Astrocyte (in vitro differentiated cells and primary cell): ENCODE data around the gene ENTHD1. TPM values are rescaled to one million over a fixed set of nuclear protein-coding genes. Genes with fewer than 3 reads are reported as not detected.

Experiments
- DNase-seq: peaks from one replicate; pipeline ENCODE4 v3.0.0-alpha.2; 2010; ENCODE audit warnings: low read depth
- FAIRE-seq: peaks from 2 replicates; lab custom pipeline; 2011; peaks lifted over from hg19 to GRCh38; lab: Jason Lieb, UNC
- H2AFZ ChIP-seq: 2 replicates; pipeline ENCODE4 v1.6.0; 2012; ENCODE audit warnings: low read depth, low read length, inconsistent platforms
- H3K27ac ChIP-seq: 2 replicates; pipeline ENCODE4 v1.5.1; 2011; ENCODE audit warnings: low read depth, low read length, inconsistent platforms
- H3K27me3 ChIP-seq: 2 replicates; pipeline ENCODE4 v1.6.0; 2011; ENCODE audit warnings: low read length, inconsistent platforms; ENCODE audit not compliant: insufficient read depth
- H3K36me3 ChIP-seq: 2 replicates; pipeline ENCODE4 v1.5.1; 2011; ENCODE audit warnings: low read length, inconsistent platforms; ENCODE audit not compliant: insufficient read depth
- H3K4me1 ChIP-seq: 2 replicates; pipeline ENCODE4 v1.5.1; 2011; ENCODE audit warnings: low read length, inconsistent platforms; ENCODE audit not compliant: insufficient read depth
- H3K4me2 ChIP-seq: 2 replicates; pipeline ENCODE4 v1.6.0; 2012; ENCODE audit warnings: low read length, inconsistent platforms
- H3K4me3 ChIP-seq: 2 replicates; pipeline ENCODE4 v1.5.1; 2011; ENCODE audit warnings: low read depth, mild to moderate bottlenecking, low read length, inconsistent platforms; ENCODE audit not compliant: insufficient read depth
- H3K79me2 ChIP-seq: 2 replicates; pipeline ENCODE4 v1.6.0; 2012; ENCODE audit warnings: mild to moderate bottlenecking, low read length, inconsistent platforms; ENCODE audit not compliant: insufficient read depth
- H3K9ac ChIP-seq: 2 replicates; pipeline ENCODE4 v1.6.0; 2012; ENCODE audit warnings: mild to moderate bottlenecking, low read length, inconsistent platforms
- H3K9me3 ChIP-seq: 2 replicates; pipeline ENCODE4 v1.5.1; 2012; ENCODE audit warnings: low read depth, mild to moderate bottlenecking, low read length, inconsistent platforms; ENCODE audit not compliant: insufficient read depth
- H4K20me1 ChIP-seq: 2 replicates; pipeline ENCODE4 v1.6.0; 2012; ENCODE audit warnings: low read length, inconsistent platforms; ENCODE audit not compliant: insufficient read depth
- H3K27ac Mint-ChIP-seq: one replicate; pipeline ENCODE4 v1.8.0; 2021; ENCODE audit warnings: mild to moderate bottlenecking, mixed read lengths; ENCODE audit not compliant: unreplicated experiment
- H3K27me3 Mint-ChIP-seq: one replicate; pipeline ENCODE4 v1.8.0; 2021; ENCODE audit warnings: low read depth, mixed read lengths; ENCODE audit not compliant: unreplicated experiment
- H3K36me3 Mint-ChIP-seq: one replicate; pipeline ENCODE4 v1.8.0; 2021; ENCODE audit warnings: low read depth, mixed read lengths; ENCODE audit not compliant: unreplicated experiment
- H3K4me1 Mint-ChIP-seq: one replicate; pipeline ENCODE4 v1.8.0; 2021; ENCODE audit warnings: low read depth, mixed read lengths; ENCODE audit not compliant: unreplicated experiment
- H3K4me3 Mint-ChIP-seq: one replicate; pipeline ENCODE4 v1.8.0; 2021; ENCODE audit warnings: mild to moderate bottlenecking, moderate library complexity, mixed read lengths; ENCODE audit not compliant: unreplicated experiment
- H3K9me3 Mint-ChIP-seq: one replicate; pipeline ENCODE4 v1.8.0; 2021; ENCODE audit warnings: mild to moderate bottlenecking, mixed read lengths; ENCODE audit not compliant: unreplicated experiment
- CTCF ChIP-seq: IDR thresholded peaks from 2 replicates; pipeline ENCODE4 v1.5.1; 2011; ENCODE audit warnings: low read depth, mild to moderate bottlenecking, inconsistent platforms, low read length, moderate library complexity; ENCODE audit not compliant: insufficient read depth
- EZH2 ChIP-seq: IDR thresholded peaks from 2 replicates; pipeline ENCODE4 v1.6.1; 2012; ENCODE audit warnings: mild to moderate bottlenecking, low read length, inconsistent platforms; ENCODE audit not compliant: insufficient read depth
- total RNA-seq: library from RNA; stranded (reverse); gene quantifications from 2 replicates; pipeline ENCODE4 v1.2.1, GENCODE V29; 2021

Gene ENTHD1
- total RNA-seq, 1 donor from 2014 or later, result not detected

DNA sequence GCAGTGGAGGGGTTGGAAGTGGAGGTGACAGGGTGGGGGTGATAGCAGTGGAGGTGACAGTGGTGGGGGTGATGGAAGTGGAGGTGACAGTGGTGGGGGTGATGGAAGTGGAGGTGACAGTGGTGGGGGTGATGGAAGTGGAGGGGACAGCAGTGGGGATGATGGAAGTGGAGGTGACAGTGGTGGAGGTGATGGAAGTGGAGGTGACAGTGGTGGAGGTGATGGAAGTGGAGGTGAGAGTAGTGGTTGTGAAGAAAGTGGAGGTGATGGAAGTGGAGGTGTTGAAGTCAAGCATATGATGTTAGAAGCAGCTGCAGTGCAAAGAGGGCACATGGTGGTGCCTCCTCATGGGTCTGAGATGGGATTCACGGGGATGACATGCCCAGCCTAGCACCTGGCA is 181.5 kb downstream of the ENTHD1 start:
- FAIRE-seq (no peak), DNase-seq (no peak)
- H3K27me3 Mint-ChIP-seq, result peaks cover 55% of the 10 kb centered on the region

DNA sequence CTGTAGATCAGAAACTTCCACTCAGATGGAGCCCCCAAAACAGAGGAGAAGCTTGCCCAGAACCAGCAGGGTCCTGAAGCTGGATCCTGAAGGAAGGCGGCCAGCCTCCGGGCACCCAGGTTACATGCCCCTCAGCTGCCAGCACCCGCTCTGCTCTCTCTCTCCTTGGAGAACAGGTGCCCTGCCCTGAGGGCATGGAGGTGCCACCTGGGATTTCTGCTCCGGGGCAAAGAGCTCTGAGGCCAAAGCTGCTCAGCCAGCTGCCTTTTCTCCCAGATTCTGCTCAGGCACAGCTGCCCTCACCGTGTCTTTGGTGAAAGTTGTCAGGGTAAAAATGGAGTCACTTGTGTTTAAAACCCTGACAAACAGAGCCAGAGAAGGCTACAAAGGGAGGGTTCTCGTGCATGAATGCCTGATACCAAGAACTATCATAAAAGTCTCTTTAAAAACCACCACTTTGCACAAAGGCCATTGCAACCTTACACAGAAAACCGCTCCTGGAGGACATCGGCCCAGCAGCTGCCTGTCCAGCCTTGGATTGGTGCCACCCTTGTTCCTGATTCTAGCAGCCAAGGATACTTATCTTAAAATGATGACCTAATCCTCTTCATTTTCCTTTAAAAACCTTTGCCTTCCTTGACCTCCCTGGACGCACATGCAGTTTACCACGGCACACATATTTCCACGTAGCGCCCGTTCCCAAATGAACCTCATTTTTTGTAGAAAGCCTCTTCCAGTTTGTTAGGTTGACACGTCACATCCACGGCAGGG is 183.0 kb downstream of the ENTHD1 start:
- no peaks in the 10 kb centered on the region for H3K9me3 ChIP-seq
- no peaks in the 10 kb centered on the region for H3K4me1 ChIP-seq
- H3K79me2 ChIP-seq, result no peaks in the 10 kb centered on the region
- H3K27me3 ChIP-seq, result peaks cover 21% of the 10 kb centered on the region
- H3K27me3 Mint-ChIP-seq, result peaks cover 56% of the 10 kb centered on the region
- H3K27ac Mint-ChIP-seq, result no peak overlapping the region
- no peak overlapping the region for H3K4me3 Mint-ChIP-seq
- TF ChIP-seq CTCF (no peak), EZH2 (no peak)
- no peaks in the 10 kb centered on the region for H4K20me1 ChIP-seq
- H3K4me1 Mint-ChIP-seq, result peaks cover 3% of the 10 kb centered on the region
- H3K4me2 ChIP-seq, result no peak overlapping the region
- FAIRE-seq (no peak), DNase-seq (no peak)
- H3K36me3 Mint-ChIP-seq, result no peaks in the 10 kb centered on the region
- H3K9me3 Mint-ChIP-seq, result no peaks in the 10 kb centered on the region
- H3K36me3 ChIP-seq, result no peaks in the 10 kb centered on the region
- H3K9ac ChIP-seq, result no peak overlapping the region
- no peak overlapping the region for H3K27ac ChIP-seq
- no peak overlapping the region for H2AFZ ChIP-seq
- H3K4me3 ChIP-seq, result no peak overlapping the region

More for the DNA sequence above, 181.5 kb downstream of the ENTHD1 start:
- Histone ChIP-seq H3K4me2 (no peak overlapping the region), H3K79me2 (no peaks in the 10 kb centered on the region), H2AFZ (no peak overlapping the region), H3K27me3 (peaks cover 23% of the 10 kb centered on the region), H3K4me3 (no peak overlapping the region), H4K20me1 (no peaks in the 10 kb centered on the region), H3K27ac (no peak overlapping the region), H3K36me3 (no peaks in the 10 kb centered on the region), H3K4me1 (no peaks in the 10 kb centered on the region), H3K9me3 (no peaks in the 10 kb centered on the region), H3K9ac (no peak overlapping the region)
- H3K27ac Mint-ChIP-seq, result no peak overlapping the region
- no peaks in the 10 kb centered on the region for H3K9me3 Mint-ChIP-seq
- no peaks in the 10 kb centered on the region for H3K4me1 Mint-ChIP-seq
- H3K4me3 Mint-ChIP-seq, result no peak overlapping the region
- no peaks in the 10 kb centered on the region for H3K36me3 Mint-ChIP-seq
- TF ChIP-seq EZH2, result no peak
- no peak for TF ChIP-seq CTCF

DNA sequence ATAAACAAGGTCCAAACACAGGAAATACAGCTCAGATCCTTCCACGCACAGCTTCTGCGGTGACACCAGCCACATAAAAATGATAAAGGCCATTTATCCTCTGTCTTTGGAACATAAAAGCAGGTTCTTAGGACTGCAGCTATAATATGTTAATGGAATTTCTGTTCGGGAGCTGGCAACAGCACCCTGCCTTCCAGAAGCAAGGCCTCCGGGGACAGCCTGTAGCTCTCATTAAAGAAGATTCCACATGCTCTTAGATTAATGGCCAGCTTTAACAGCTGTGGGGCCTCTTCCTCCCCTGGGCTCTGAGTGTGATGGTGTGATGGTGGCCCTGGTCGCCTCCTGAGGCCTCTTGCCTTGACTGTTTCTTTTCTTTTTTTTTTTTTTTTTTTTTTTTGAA is 185.7 kb downstream of the ENTHD1 start:
- H4K20me1 ChIP-seq, result no peaks in the 10 kb centered on the region
- H3K4me1 ChIP-seq, result no peaks in the 10 kb centered on the region
- Mint-ChIP-seq H3K27ac (no peak overlapping the region), H3K9me3 (no peaks in the 10 kb centered on the region), H3K36me3 (no peaks in the 10 kb centered on the region), H3K4me1 (peaks cover 3% of the 10 kb centered on the region), H3K27me3 (peaks cover 49% of the 10 kb centered on the region), H3K4me3 (no peak overlapping the region)
- H3K4me2 ChIP-seq, result no peak overlapping the region
- no peak overlapping the region for H3K4me3 ChIP-seq
- peaks cover 14% of the 10 kb centered on the region for H3K27me3 ChIP-seq
- no peak for TF ChIP-seq EZH2
- TF ChIP-seq CTCF, result no peak
- H3K9ac ChIP-seq, result no peak overlapping the region
- DNase-seq (no peak), FAIRE-seq (no peak)
- H3K27ac ChIP-seq, result no peak overlapping the region
- no peaks in the 10 kb centered on the region for H3K36me3 ChIP-seq
- H2AFZ ChIP-seq, result no peak overlapping the region
- no peaks in the 10 kb centered on the region for H3K9me3 ChIP-seq
- no peaks in the 10 kb centered on the region for H3K79me2 ChIP-seq
